Measurements from ENCODE around the gene EML6.
"Not testable (repeated sequence)": the region's sequence is repeated elsewhere in the genome, so short reads cannot be mapped to it uniquely, and the experiment has no call there.

- TF ChIP-seq CTCF (conservative IDR thresholded peaks at IDR 0.05 in 1 of 2, IDR thresholded peaks at IDR 0.05 in 1 of 2; ENCODE audit: low read depth in 1 of 2, low read length in 2 of 2); EZH2 (IDR thresholded peaks at IDR 0.05; ENCODE audit: low read length, missing control alignments): not testable (repeated sequence)
Measured at GRCh38 chr2:54841500-54841899, 118.0 kb downstream of the EML6 start.

All from fibroblast of lung (primary cell).